NCI-H2029 treated with DMSO at 0.1 percent for 48 hours (cell line): ENCODE data around the gene FASTK.

Source experiments
- DNase-seq: peaks from one replicate; lab custom pipeline; 2025; lab: John Stamatoyannopoulos, UW

FASTK gene

GRCh38 chr7:151081170-151082101, 827 bp upstream of the FASTK start:
- no peak for DNase-seq

DNA sequence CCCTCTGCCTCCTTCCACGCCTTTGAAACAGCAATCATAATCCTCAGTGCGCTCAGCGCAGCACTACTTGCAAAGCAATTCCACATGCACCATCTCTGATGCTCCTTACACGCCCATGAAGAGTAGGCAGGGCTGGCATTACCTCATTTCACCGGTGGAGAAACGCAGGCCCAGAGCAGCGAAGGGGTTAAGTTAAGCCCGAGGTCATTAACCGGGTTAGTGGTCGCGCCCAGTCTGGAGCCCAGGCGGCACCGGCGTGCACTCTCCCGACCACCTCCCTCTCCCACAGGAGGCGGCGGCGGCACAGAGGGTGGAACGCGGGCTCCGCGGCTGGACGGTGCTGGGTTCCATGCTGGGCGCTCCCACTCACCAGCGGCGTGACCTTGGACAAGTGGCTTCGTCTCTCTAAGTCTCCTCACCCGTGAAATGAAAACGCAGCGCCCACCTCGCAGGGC, 515 bp downstream of the FASTK start:
- DNase-seq: no peak

GRCh38 chr7:151079199-151079910, 1.3 kb downstream of the FASTK start:
- no peak for DNase-seq

DNA sequence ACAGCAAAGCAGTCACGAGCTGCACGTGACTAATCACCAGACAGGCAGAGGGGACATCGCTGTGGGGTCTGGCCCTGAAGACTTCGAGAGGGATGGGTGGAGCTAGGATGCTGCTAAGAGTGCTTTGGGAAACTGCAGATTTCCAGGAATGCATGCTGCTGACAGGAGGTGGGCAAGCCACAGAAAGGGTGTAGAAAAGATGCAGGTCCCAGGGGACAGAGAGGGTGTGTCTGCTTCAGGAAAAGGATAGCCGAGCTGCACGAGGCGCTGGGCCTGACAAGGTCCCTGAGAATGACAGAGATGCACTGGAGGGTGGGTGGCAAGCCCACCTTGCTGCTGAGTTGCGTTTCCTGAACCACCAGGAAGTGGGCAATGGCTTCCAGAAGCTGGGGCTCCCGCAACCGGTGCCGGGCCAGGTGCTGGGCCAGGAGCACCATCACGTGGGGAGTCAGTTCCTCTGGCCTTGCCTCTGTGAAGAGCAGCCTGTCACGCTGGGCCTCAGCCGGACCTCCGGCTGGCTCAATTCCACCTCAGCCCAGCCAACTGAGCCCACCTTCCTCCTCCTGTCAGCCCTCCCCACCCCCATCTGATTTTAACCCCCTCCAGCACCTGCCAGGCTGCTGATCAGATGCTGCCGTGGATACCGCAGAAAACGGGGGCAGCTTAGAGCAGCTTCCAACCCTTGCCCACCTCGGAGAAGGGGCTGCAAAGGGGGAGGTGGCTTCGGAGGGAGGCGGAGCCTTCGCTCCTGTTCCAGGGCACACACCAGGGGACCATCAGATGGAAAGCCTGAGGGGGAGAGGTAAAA, 2.2 kb downstream of the FASTK start:
- DNase-seq: no peak

DNA sequence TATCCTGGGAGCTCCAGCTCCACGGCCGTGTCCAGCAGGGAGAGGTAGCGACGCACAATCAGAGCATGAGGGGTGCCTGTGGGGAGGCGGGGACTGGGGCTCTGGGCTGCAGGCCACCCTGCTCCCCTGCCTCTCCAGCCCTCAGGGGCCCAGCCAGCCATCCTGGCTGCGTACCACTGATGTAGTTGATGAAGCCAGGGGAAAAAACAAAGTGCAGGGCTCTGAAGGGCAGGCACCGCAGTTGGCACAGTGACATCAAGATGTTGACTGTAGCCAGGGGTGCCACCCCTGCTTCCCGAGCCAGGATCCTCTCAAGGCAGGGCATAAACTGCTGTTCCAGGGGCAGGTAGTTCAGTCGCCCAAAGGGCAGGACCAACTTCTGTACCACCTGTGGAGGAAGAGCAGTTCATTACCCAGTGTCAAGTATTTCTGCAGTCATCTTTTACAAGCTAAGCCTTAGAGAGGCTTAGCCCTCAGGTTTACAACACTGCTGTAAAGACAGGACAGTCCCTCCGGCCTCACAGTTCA, 2.8 kb downstream of the FASTK start:
- DNase-seq: no peak

GRCh38 chr7:151076863-151077704, 3.5 kb downstream of the FASTK start:
- DNase-seq: no peak

GRCh38 chr7:151075978-151076426, 4.6 kb downstream of the FASTK start:
- no peak for DNase-seq

- no peak for DNase-seq
Measured at GRCh38 chr7:151075662-151075971, 5.0 kb downstream of the FASTK start.

GRCh38 chr7:151074817-151075661, 5.6 kb downstream of the FASTK start:
- no peak for DNase-seq

- no peak for DNase-seq
Measured at GRCh38 chr7:151073990-151074389, 6.6 kb downstream of the FASTK start.

- DNase-seq: no peak
Measured at GRCh38 chr7:151071032-151071866, 9.4 kb downstream of the FASTK start.

- no peak for DNase-seq
Measured at GRCh38 chr7:151070574-151070960, 10.0 kb downstream of the FASTK start.

- DNase-seq: no peak
Measured at GRCh38 chr7:151069841-151070573, 10.6 kb downstream of the FASTK start.

DNA sequence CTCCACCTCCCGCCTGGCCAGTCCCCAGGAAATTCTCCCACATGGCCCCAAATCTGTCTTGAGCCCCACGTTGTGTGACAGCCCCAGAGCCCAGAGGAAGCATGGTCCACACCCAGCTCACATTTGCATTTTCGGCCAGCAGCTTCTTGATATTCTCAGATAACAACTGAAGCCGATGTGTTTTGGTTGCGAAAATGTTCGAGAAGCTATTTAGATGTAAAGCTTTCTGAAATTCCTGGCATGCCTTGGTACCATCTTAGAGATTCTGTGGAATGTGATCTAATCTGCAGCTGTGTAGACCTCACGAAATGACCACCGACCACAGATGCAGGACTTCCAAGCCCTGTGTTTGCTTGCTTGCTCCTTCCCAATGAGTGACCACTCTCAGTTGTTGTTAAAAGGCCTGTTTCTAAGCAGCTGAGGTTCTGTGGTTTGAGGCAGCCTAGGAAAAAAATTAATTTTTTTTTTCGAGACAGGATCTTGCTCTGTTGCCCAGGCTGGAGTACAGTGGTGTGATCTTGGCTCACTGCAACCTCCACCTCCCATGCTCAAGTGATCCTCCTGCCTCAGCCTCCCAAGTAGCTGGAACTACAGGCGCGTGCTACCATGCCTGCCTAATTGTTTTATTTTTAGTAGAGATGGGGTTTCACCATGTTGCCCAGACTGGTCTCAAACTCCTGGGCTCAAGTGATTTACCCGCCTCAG, 12.4 kb downstream of the FASTK start:
- DNase-seq: no peak

DNA sequence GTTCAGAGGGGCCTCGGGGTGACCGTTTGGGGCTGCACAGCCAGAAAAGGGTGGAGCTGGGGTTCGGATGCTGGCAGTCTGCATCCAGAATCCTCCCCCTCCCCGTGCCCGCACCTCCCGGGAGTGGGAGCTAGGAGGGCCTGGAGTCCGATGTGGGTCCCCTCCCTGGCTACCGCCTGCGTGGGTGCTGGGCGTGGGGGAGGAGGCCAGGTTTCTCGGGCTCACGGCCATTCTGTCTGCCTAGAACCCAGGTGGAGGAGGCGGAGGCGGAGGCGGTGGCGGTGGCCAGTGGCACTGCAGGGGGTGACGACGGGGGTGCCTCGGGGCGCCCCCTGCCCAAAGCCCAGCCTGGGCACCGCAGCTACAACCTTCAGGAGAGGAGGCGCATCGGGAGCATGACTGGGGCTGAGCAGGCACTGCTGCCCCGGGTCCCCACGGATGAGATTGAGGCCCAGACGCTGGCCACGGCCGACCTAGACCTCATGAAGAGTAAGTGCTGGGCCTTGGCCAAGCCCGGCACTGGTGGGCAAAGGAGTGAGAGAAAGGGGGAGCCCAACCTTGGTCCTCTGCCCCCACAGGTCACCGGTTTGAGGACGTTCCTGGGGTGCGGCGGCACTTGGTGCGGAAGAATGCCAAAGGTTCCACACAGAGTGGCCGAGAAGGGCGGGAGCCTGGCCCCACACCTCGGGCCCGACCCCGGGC, 14.2 kb downstream of the FASTK start:
- no peak for DNase-seq

GRCh38 chr7:151065516-151065915, 15.1 kb downstream of the FASTK start:
- no peak for DNase-seq

GRCh38 chr7:151064993-151065392, 15.6 kb downstream of the FASTK start:
- DNase-seq: no peak
